Measurements from ENCODE around the gene POLR2C.

Gene POLR2C

DNA sequence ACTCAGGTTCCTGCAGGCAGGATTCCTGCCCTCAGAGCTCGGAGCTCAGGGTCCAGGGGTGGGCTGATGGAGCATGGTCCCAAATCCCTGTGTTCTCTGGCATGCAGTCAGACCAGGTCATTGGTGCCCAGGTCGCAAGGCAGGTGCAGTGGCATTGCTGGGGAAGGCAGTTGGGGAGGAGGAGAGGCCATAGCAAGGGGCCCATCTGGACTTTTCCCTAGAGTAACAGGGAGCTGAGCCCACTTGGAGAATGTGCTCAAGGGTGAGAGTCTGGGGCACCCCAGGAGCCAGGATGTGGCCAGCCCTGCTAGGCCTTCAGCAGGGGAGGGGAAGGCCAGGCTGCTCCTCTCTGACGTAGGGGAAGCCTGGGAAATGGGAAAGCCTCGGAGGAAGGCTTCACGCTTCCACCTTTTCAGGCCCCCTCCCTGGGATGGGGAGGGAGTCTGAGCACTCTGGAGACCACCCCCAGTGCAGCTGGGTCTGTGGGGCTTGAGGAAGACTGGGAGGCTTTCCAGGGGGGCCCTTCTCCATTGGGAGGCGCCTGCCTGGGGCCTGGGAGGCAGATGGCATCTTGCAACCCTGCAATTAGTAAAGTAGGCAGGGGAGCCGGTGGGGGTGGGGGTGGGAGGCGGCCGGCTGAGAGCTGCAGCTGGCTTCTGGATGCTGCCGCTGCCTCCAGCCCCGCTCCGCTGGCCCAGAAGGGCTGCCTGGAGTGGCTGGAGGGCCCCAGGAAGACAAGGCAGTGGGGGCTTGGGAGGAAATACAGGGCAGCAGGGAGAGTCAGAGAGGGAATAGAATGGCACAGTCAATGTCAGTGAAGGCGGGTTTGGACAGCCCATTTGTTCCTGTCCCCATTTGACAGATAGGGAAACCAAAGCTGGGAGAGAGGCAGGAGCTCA is 44.9 kb downstream of the POLR2C start:
- peak; percentile 92 for DNase-seq
- Histone ChIP-seq H3K4me3 (ENCODE audit: low read depth, low read length) (no peak overlapping the region), H3K36me3 (no peaks in the 10 kb centered on the region), H3K9me3 (no peaks in the 10 kb centered on the region), H3K4me1 (peaks cover 75% of the 10 kb centered on the region), H3K27me3 (no peaks in the 10 kb centered on the region)
- TF ChIP-seq, protein P1, sequence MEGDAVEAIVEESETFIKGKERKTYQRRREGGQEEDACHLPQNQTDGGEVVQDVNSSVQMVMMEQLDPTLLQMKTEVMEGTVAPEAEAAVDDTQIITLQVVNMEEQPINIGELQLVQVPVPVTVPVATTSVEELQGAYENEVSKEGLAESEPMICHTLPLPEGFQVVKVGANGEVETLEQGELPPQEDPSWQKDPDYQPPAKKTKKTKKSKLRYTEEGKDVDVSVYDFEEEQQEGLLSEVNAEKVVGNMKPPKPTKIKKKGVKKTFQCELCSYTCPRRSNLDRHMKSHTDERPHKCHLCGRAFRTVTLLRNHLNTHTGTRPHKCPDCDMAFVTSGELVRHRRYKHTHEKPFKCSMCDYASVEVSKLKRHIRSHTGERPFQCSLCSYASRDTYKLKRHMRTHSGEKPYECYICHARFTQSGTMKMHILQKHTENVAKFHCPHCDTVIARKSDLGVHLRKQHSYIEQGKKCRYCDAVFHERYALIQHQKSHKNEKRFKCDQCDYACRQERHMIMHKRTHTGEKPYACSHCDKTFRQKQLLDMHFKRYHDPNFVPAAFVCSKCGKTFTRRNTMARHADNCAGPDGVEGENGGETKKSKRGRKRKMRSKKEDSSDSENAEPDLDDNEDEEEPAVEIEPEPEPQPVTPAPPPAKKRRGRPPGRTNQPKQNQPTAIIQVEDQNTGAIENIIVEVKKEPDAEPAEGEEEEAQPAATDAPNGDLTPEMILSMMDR (IDR thresholded peaks at IDR 0.05; ENCODE audit: low read depth, low read length): no peak

DNA sequence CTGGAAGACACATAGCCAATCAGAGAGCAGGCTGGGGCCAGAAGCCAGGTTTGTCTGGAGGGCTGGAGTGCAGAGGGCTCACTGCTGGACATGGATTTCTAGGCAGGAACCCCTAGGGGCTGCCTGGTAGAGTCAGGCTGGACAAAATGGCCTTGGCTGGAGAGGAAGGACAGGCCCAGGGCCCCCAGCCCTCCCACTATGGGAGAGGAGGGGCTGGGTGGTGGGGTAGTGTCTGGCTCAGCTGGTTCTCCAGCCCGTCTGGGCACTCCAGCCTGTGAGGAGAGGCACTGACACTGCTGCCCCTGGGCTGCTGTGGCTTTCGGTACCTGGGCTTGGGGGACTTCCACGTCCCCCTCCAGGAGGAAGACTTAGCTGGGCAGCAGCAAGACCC is 45.6 kb downstream of the POLR2C start:
- TF ChIP-seq, protein P1 (IDR thresholded peaks at IDR 0.05; ENCODE audit: low read depth, low read length): no peak
- Histone ChIP-seq H3K27me3 (no peaks in the 10 kb centered on the region), H3K9me3 (no peaks in the 10 kb centered on the region), H3K36me3 (no peaks in the 10 kb centered on the region), H3K4me3 (ENCODE audit: low read depth, low read length) (no peak overlapping the region), H3K4me1 (peaks cover 75% of the 10 kb centered on the region)
- DNase-seq: peak; percentile 79

DNA sequence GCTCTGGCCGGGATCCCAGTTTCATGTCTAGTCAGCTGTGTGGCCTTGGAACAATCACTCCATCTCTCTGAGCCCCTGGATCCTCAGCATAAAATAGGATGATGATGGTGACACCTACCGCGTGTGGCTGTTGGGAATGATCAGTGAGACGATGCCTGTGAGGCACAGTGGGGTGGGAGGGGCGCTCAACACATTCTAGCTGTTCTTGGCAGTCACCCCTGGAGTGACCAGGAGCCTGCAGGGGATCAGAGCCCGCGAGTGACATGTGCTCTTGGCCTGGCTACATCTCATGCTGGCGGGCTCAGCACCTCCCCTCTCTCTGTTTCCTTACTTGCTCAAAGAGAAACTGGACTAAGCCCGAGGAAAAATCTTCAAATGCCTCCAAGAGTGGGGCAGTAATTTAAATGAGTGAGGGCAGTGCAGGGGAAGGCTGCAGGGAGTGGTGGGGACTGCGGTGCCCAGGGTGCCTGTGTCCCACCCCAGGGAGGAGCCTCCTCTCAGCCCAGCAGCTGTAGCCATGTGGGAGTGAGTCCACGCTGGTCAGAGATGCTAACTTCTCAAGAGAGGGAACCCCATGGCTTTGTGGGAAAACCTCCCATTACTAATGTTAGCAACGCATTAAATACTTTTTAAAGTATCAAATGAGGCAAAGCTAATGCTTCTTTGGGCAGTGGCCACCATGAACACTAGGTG is 46.9 kb downstream of the POLR2C start:
- Histone ChIP-seq H3K4me3 (ENCODE audit: low read depth, low read length) (no peak overlapping the region), H3K9me3 (no peaks in the 10 kb centered on the region), H3K4me1 (peaks cover 78% of the 10 kb centered on the region), H3K27me3 (no peaks in the 10 kb centered on the region), H3K36me3 (no peaks in the 10 kb centered on the region)
- DNase-seq: peak; percentile 71
- TF ChIP-seq, protein P1 (IDR thresholded peaks at IDR 0.05; ENCODE audit: low read depth, low read length): no peak

DNA sequence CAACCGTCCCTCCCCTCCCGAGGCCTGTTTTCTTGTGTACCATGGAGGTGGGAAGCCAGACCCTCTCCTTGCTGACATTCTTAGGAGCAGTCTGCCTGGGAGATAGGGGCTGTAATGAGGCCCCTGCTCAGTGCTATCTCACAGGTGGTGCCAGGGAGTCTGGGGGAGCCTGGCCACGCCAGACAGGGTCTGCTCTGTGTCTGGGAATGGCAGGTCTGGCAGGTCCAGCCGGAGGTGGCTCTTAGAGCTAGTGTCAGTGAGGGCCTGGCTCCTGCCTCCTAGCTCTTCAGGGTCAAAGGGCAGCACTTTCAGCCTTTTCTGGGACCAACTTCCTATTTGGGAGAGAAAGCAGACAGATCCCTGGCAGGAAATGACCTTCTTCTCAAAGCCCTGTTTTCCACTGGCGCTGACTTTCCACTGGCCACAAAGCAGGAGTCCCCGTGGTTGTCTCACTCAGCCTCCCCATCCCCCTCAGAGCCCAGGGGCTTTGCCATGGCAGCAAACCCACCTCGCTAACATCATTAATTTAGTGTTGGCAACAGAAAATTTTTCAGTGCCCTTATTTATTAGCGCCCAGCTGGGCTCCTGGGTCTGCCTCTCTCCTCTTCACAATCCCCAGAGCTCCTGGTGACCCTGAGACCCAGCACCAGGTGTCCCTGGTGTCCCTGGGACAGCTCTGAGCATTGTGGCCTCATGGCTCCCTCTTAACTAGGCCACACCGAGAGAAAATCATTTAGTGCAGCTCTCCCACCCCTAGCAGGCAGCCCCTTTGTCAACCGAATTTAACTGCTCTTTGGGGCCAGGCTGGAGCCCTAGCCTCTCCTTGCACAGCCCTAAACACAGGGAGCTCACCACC is 47.8 kb downstream of the POLR2C start:
- TF ChIP-seq, protein P1 (IDR thresholded peaks at IDR 0.05; ENCODE audit: low read depth, low read length): no peak
- peaks cover 78% of the 10 kb centered on the region for H3K4me1 ChIP-seq
- H3K36me3 ChIP-seq: no peaks in the 10 kb centered on the region; the same call in 1 of the 2 replicates
- no peaks in the 10 kb centered on the region for H3K27me3 ChIP-seq
- no peaks in the 10 kb centered on the region for H3K9me3 ChIP-seq
- DNase-seq: peak; percentile 98
- H3K4me3 ChIP-seq (ENCODE audit: low read depth, low read length): no peak overlapping the region

DNA sequence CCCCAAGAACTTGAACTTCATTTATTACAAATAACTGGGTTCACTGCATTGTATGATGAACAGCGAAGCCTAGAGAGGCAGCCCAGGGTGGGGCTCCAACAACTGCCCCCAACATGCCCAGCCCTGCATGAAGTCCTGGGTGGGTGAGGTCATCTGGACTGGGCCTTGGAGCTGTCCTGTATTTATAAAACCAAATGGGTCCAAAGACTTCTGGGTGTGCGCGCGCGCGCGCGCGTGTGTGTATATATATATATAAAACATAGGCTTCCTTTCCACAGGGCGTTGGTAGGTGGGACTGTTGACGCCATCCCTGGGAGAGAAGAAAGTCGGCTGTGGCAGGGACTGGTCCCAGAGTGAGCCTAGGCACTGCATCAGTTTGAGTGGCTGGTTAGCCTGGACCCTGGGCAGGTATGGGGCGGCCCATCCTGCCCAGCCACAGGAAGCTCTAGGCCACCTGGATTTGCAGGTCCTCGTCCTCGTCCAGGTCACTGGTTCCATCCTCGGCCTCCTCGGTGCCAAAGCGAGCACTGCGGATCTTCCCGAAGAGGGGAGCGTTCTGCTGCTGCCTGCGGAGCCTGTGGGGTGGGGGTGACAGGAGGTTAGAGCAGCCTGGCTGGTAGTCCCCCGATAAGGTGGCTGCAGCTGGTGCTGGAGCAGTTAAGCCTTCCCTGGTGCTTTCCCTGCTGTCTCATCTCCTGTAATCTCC is 50.0 kb downstream of the POLR2C start:
- peak; percentile 6 for DNase-seq
- Histone ChIP-seq H3K27me3 (no peaks in the 10 kb centered on the region), H3K9me3 (no peaks in the 10 kb centered on the region), H3K4me3 (ENCODE audit: low read depth, low read length) (no peak overlapping the region), H3K4me1 (peaks cover 71% of the 10 kb centered on the region), H3K36me3 (peaks cover 8% of the 10 kb centered on the region)
- TF ChIP-seq, protein P1 (IDR thresholded peaks at IDR 0.05; ENCODE audit: low read depth, low read length): no peak

Data from BE2C (cell line).